T-cell (primary cell): ENCODE measurements around the gene MKLN1. TPM values are rescaled to one million over a fixed set of nuclear protein-coding genes. Genes with fewer than 3 reads are reported as not detected.
"Not testable (repeated sequence)": the region's sequence is repeated elsewhere in the genome, so short reads cannot be mapped to it uniquely, and the experiment has no call there.

Experiments used
- ATAC-seq, 4 experiments: fragments of 200-7000 bp in 3 of 4; fragments of 150-1000 bp in 1 of 4; cut with Tn5 transposase; replicated peaks in 1 of 4; 1 replicate in 3 of 4; 2 replicates in 1 of 4; pipeline ENCODE4 v1.10.0; 2021; ENCODE audit warnings: moderate library complexity in 3 of 4, mild to moderate bottlenecking in 2 of 4, moderate number of reproducible peaks in 1 of 4
- CTCF ChIA-PET, 2 donors: fragments of 300-600 bp; sonication (Branson Sonifier 250); formaldehyde crosslinking; loops; one replicate each; lab custom pipeline; 2022; ENCODE audit warnings: antibody characterized with exemption in 2 of 2; lab: Charles Lee
- POLR2A ChIA-PET, 2 donors: fragments of 300-600 bp; sonication (Branson Sonifier 250); formaldehyde crosslinking; loops; one replicate each; lab custom pipeline; 2022; ENCODE audit warnings: antibody characterized with exemption in 2 of 2; lab: Charles Lee
- DNase-seq, 35 experiments: peaks; one replicate each; pipeline versions ENCODE4 v3.0.0 to v3.0.0-alpha.2; 2013 to 2023
- H3K27ac ChIP-seq: one replicate; pipeline ENCODE4 v1.5.1; 2013; ENCODE audit warnings: low read length
- H3K27me3 ChIP-seq, 2 experiments: replicated peaks in 1 of 2; 1 replicate in 1 of 2; 2 replicates in 1 of 2; pipeline versions ENCODE4 v1.6.1 to v1.7.0; 2013; ENCODE audit warnings: low read length in 1 of 2, mixed read lengths in 1 of 2; ENCODE audit not compliant: control insufficient read depth in 2 of 2, insufficient read depth in 2 of 2; ENCODE audit errors: extremely low read depth in 1 of 2
- H3K36me3 ChIP-seq, 2 donors: 1 replicate in 1 of 2; 2 replicates in 1 of 2; pipeline versions ENCODE4 v1.6.1 to v1.7.0; 2013; ENCODE audit warnings: low read length in 1 of 2; ENCODE audit not compliant: control insufficient read depth in 2 of 2, insufficient read depth in 1 of 2; ENCODE audit errors: extremely low read depth in 1 of 2
- H3K4me1 ChIP-seq, 2 experiments: 1 replicate in 1 of 2; 2 replicates in 1 of 2; pipeline versions ENCODE4 v1.6.1 to v1.7.0; 2013; ENCODE audit warnings: low read length in 2 of 2, mixed read lengths in 1 of 2; ENCODE audit not compliant: insufficient read depth in 2 of 2, control insufficient read depth in 1 of 2; ENCODE audit errors: extremely low read depth in 1 of 2
- H3K4me3 ChIP-seq, 2 donors: 1 replicate in 1 of 2; 2 replicates in 1 of 2; pipeline versions ENCODE4 v1.5.1 to v1.7.0; 2013; ENCODE audit warnings: mild to moderate bottlenecking in 2 of 2, low read length in 1 of 2, moderate library complexity in 1 of 2; ENCODE audit not compliant: control insufficient read depth in 1 of 2; ENCODE audit errors: extremely low read depth in 1 of 2
- H3K9me3 ChIP-seq: 2 replicates; pipeline ENCODE4 v1.7.0; 2013
- H3K27ac Mint-ChIP-seq, 2 donors: one replicate each; pipeline ENCODE4 v1.8.0; 2020 to 2021; ENCODE audit warnings: mild to moderate bottlenecking in 2 of 2, mixed read lengths in 2 of 2
- H3K27me3 Mint-ChIP-seq, 2 donors: one replicate each; pipeline ENCODE4 v1.8.0; 2021 to 2022; ENCODE audit warnings: mixed read lengths in 2 of 2
- H3K36me3 Mint-ChIP-seq: one replicate; pipeline ENCODE4 v1.8.0; 2021; ENCODE audit warnings: mixed read lengths
- H3K4me1 Mint-ChIP-seq, 3 donors: one replicate each; pipeline ENCODE4 v1.8.0; 2020 to 2022; ENCODE audit warnings: mixed read lengths in 3 of 3, mild to moderate bottlenecking in 1 of 3
- H3K4me3 Mint-ChIP-seq, 3 donors: one replicate each; pipeline ENCODE4 v1.8.0; 2020 to 2022; ENCODE audit warnings: mild to moderate bottlenecking in 3 of 3, mixed read lengths in 3 of 3, moderate library complexity in 3 of 3
- H3K9me3 Mint-ChIP-seq, 3 donors: one replicate each; pipeline ENCODE4 v1.8.0; 2020 to 2022; ENCODE audit warnings: mixed read lengths in 3 of 3
- WGBS: methylation state at CpG from one replicate; pipeline ENCODE4 v1.1.5; 2013; ENCODE audit warnings: missing lambda C conversion rate; ENCODE audit not compliant: insufficient coverage; 5-methylcytosine and 5-hydroxymethylcytosine counted together
- total RNA-seq, 35 experiments: library from RNA in 6 of 35; stranded (reverse) in 6 of 35; fragments of 120-200 nt in 1 of 35; gene quantifications; one replicate each; pipeline versions ENCODE4 v1.2.1 to v1.2.4 and lab custom pipeline; 2013 to 2026

The MKLN1 gene
- total RNA-seq, 5 donors from 2014 or later (not counting 1 experiment from before 2014, with no cell fraction given) = 43.9 to 63.3 (median 46.5) TPM

DNA sequence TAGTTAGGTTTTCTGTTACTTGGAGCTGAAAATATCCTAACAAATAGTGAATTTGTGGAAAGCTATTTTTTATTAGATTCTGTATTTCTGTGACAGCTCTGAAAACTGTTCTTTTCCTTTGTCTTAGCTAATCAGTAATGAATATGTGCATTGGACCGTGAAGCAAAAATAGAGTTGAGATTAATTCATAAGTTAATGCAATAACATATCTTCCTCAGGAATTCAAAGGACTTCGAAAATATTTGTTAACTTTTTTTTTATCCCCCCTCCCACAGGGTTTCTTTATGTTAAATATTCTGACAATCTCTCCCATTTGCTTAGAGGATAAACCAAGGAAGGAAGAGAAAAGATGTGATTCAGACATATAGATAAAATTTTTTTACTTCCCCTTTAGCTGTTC lies 127.3 kb downstream of the MKLN1 start:
- Histone ChIP-seq H3K4me1 (no peaks in the 10 kb centered on the region), H3K27me3 (no peaks in the 10 kb centered on the region), H3K9me3 (no peaks in the 10 kb centered on the region), H3K36me3 (peaks cover 9 to 13% of the 10 kb centered on the region in 2 donors), H3K27ac (no peak overlapping the region), H3K4me3 (no peak overlapping the region)
- CTCF ChIA-PET = no interaction called here
- H3K4me3 Mint-ChIP-seq = no peak overlapping the region
- POLR2A ChIA-PET = interaction anchor here in 1 of 2 donors (0.6 kb wide), 1 partner anchor 1840 kb away, joined by 3 read pairs; no protein-coding TSS in a partner anchor
- ATAC-seq (no peak), DNase-seq (no peak)
- WGBS = no CpG with 5 or more reads among the region's 2 CpGs
- H3K4me1 Mint-ChIP-seq = peaks cover 0 to 4% (median 0%) of the 10 kb centered on the region in 3 donors
- H3K27ac Mint-ChIP-seq = no peak overlapping the region
- peaks cover 41% of the 10 kb centered on the region for H3K36me3 Mint-ChIP-seq
- H3K27me3 Mint-ChIP-seq = no peaks in the 10 kb centered on the region
- H3K9me3 Mint-ChIP-seq = no peaks in the 10 kb centered on the region

- H3K27ac ChIP-seq = no peak overlapping the region
- Mint-ChIP-seq H3K27me3 (no peaks in the 10 kb centered on the region), H3K4me1 (peaks cover 0 to 4% (median 0%) of the 10 kb centered on the region in 3 donors), H3K36me3 (peaks cover 44% of the 10 kb centered on the region), H3K4me3 (no peak overlapping the region), H3K9me3 (no peaks in the 10 kb centered on the region), H3K27ac (no peak overlapping the region)
- POLR2A ChIA-PET = no interaction called here
- WGBS = 100% methylated on average over 3 of the region's 7 CpGs
- no peaks in the 10 kb centered on the region for H3K4me1 ChIP-seq
- no peaks in the 10 kb centered on the region for H3K27me3 ChIP-seq
- H3K4me3 ChIP-seq = no peak overlapping the region
- H3K9me3 ChIP-seq = no peaks in the 10 kb centered on the region
- CTCF ChIA-PET = no interaction called here
- DNase-seq (no peak), ATAC-seq (no peak)
- H3K36me3 ChIP-seq = peaks cover 9 to 12% of the 10 kb centered on the region in 2 donors
Measured at GRCh38 chr7:131455546-131455945, 127.9 kb downstream of the MKLN1 start.

DNA sequence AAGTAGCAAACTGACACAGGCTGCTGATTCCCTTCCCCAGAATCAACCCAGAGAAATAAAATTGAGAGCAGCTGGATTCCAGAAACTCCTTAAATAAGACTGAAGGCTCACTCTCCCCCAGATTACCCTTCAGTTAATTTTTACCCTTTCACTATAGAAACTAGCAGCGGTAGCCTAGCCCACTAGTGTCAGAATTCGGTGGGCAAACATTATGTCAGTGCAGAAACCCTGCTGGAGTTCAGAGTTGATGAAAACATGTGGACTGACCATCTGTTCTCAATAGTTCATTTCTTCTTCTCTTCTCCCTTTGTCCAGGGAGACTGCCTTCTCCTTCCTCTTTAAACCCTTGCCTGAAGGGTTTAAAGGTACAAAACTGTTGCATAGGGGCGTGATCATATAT lies 128.7 kb downstream of the MKLN1 start:
- Mint-ChIP-seq H3K27me3 (no peaks in the 10 kb centered on the region), H3K36me3 (peaks cover 45% of the 10 kb centered on the region), H3K27ac (no peak overlapping the region), H3K4me3 (no peak overlapping the region), H3K9me3 (no peaks in the 10 kb centered on the region), H3K4me1 (peaks cover 0 to 4% (median 0%) of the 10 kb centered on the region in 3 donors)
- Histone ChIP-seq H3K27me3 (no peaks in the 10 kb centered on the region), H3K36me3 (peaks cover 9 to 16% of the 10 kb centered on the region in 2 donors), H3K9me3 (no peaks in the 10 kb centered on the region), H3K27ac (no peak overlapping the region), H3K4me3 (no peak overlapping the region), H3K4me1 (no peaks in the 10 kb centered on the region)
- DNase-seq (no peak), ATAC-seq (no peak)
- ChIA-PET POLR2A (no interaction called here), CTCF (no interaction called here)
- WGBS = no CpG with 5 or more reads among the region's 3 CpGs

DNA sequence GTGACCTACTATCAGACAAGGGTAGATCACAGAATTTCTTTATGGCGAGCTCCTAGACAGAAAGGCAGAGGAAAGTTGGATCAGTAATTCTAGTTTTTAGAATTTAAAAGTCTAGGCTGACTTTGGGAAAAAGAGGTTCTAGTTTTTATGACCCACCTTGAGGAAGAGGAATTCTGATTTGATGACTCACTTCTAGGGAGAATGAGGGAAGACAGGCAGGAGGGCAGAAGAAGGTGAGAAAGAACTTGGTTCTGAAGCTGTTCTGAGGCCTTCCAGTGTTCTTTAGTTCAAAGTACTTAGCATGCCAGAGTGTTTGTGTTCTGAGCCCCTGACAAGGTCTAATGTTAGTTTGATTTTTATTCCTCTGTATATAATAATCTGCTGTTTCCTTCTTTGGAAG lies 131.6 kb downstream of the MKLN1 start:
- POLR2A ChIA-PET = no interaction called here
- Histone ChIP-seq H3K36me3 (peaks cover 4 to 28% of the 10 kb centered on the region in 2 donors), H3K4me1 (no peaks in the 10 kb centered on the region), H3K27me3 (no peaks in the 10 kb centered on the region), H3K9me3 (no peaks in the 10 kb centered on the region), H3K4me3 (no peak overlapping the region), H3K27ac (no peak overlapping the region)
- CTCF ChIA-PET = no interaction called here
- Mint-ChIP-seq H3K27ac (no peak overlapping the region), H3K4me1 (peaks cover 0 to 4% (median 0%) of the 10 kb centered on the region in 3 donors), H3K27me3 (no peaks in the 10 kb centered on the region), H3K4me3 (no peak overlapping the region), H3K36me3 (peaks cover 54% of the 10 kb centered on the region), H3K9me3 (no peaks in the 10 kb centered on the region)
- ATAC-seq = no peak
- WGBS = 100% methylated on average over 1 of the region's 1 CpG
- no peak for DNase-seq

DNA sequence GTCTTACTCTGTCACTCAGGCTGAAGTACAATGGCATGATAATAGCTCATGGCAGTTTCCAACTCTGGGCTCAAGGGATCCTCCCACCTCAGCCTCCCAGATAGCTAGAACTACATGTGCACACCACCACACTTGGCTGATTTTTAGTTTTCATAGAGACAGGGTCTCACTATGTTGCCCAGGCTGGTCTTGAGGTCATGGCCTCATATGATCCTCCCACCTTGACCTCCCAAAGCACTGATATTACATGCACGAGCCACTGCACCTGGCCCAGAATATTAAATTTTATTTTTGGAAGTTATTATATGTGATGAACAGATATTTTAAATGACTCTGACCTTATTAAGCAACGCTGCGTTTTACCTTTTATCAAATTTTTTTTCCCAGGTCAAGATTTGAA lies 134.4 kb downstream of the MKLN1 start:
- H3K36me3 ChIP-seq = peaks cover 9 to 35% of the 10 kb centered on the region in 2 donors
- H3K9me3 ChIP-seq = no peaks in the 10 kb centered on the region
- Mint-ChIP-seq H3K27ac (no peak overlapping the region), H3K4me3 (no peak overlapping the region), H3K36me3 (peaks cover 41% of the 10 kb centered on the region), H3K4me1 (no peaks in the 10 kb centered on the region), H3K9me3 (no peaks in the 10 kb centered on the region), H3K27me3 (no peaks in the 10 kb centered on the region)
- H3K27ac ChIP-seq = no peak overlapping the region
- ChIA-PET CTCF (no interaction called here), POLR2A (no interaction called here)
- no peak for ATAC-seq
- no peaks in the 10 kb centered on the region for H3K4me1 ChIP-seq
- DNase-seq = no peak
- no peaks in the 10 kb centered on the region for H3K27me3 ChIP-seq
- WGBS = no CpG with 5 or more reads among the region's 3 CpGs
- no peak overlapping the region for H3K4me3 ChIP-seq

- not testable (repeated sequence) for DNase-seq, H3K4me1 ChIP-seq, H3K4me1 Mint-ChIP-seq, ATAC-seq, H3K27me3 ChIP-seq, H3K9me3 ChIP-seq, H3K27ac Mint-ChIP-seq, H3K4me3 ChIP-seq, H3K9me3 Mint-ChIP-seq, H3K27me3 Mint-ChIP-seq, H3K27ac ChIP-seq, H3K4me3 Mint-ChIP-seq
- ChIA-PET POLR2A (interaction anchor here in 1 of 2 donors (0.6 kb wide), 1 partner anchor 1417 kb away, joined by 5 read pairs; no protein-coding TSS in a partner anchor), CTCF (interaction anchor here in 1 of 2 donors (0.6 kb wide), 1 partner anchor 52 kb away, joined by 3 read pairs; no protein-coding TSS in a partner anchor)
- H3K36me3 Mint-ChIP-seq = peaks cover 43% of the 10 kb centered on the region
- peaks cover 12 to 39% of the 10 kb centered on the region in 2 donors for H3K36me3 ChIP-seq
Measured at GRCh38 chr7:131462715-131463114, 135.0 kb downstream of the MKLN1 start.
